ENCODE data around the gene CEP128.
A peak's percentile ranks its signal among the peaks of the same experiment; 100 is the strongest.

DNA sequence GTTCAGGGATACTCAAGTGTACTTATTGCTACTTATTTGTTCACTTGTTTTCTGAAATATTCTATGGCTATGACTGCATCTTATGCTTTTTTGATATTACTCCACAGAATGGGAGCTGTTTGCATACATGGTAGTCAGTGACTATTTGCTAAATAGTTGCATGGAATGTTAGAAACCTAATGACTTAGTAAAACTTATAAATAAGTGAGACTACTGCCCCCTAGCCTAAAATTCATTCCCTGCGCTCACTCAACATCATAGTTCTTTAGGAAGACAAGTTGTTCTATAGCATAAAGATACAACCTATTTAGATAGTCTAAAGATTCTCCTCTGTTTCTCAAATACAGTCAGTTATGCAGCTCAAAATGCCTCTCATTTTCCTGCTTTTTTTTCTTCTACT, 305.5 kb downstream of the CEP128 start:
- TF ChIP-seq, protein P1, sequence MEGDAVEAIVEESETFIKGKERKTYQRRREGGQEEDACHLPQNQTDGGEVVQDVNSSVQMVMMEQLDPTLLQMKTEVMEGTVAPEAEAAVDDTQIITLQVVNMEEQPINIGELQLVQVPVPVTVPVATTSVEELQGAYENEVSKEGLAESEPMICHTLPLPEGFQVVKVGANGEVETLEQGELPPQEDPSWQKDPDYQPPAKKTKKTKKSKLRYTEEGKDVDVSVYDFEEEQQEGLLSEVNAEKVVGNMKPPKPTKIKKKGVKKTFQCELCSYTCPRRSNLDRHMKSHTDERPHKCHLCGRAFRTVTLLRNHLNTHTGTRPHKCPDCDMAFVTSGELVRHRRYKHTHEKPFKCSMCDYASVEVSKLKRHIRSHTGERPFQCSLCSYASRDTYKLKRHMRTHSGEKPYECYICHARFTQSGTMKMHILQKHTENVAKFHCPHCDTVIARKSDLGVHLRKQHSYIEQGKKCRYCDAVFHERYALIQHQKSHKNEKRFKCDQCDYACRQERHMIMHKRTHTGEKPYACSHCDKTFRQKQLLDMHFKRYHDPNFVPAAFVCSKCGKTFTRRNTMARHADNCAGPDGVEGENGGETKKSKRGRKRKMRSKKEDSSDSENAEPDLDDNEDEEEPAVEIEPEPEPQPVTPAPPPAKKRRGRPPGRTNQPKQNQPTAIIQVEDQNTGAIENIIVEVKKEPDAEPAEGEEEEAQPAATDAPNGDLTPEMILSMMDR (IDR thresholded peaks at IDR 0.05; ENCODE audit: low read depth, low read length, poor library complexity, severe bottlenecking) = peak; percentile 41
- TF ChIP-seq EZH2phosphoT487 (IDR thresholded peaks at IDR 0.05; ENCODE audit: borderline replicate concordance, low read length) = no peak
